K562 (cell line): Measurements from ENCODE around the gene MAB21L2. TPM values are rescaled to one million over a fixed set of nuclear protein-coding genes. Genes with fewer than 3 reads are reported as not detected.
A peak's percentile ranks its signal among the peaks of the same experiment; 100 is the strongest.

ENCODE experiments used
- ATAC-seq: fragments of 200-7000 bp; cut with Tn5 transposase; 3 replicates; pipeline ENCODE4 v1.9.1; 2020; ENCODE audit warnings: moderate library complexity
- BruUV-seq: library from RNA; stranded (reverse); fragments of 400-500 nt; replicated peaks from 2 replicates; lab custom pipeline; 2021; lab: Mats Ljungman, UMichigan
- CTCF ChIA-PET: fragments of 300-600 bp; formaldehyde crosslinking; extraction: SDS; loops from one replicate; lab custom pipeline; 2021; ENCODE audit warnings: low intra/inter-chr PET ratio; lab: Yijun Ruan, JAX
- POLR2A ChIA-PET: fragments of 300-600, 350-650 bp; sonication (Branson Sonifier 250); formaldehyde crosslinking; extraction: SDS; loops from one replicate; lab custom pipeline; 2021; ENCODE audit warnings: antibody characterized with exemption, inconsistent platforms; lab: Yijun Ruan, JAX
- DNase-seq, 4 experiments: peaks; one replicate each; pipeline versions ENCODE4 v3.0.0 to v3.0.0-alpha.2; 2011 to 2018; ENCODE audit warnings: low spot score in 3 of 4, mixed read lengths in 3 of 4; ENCODE audit errors: extremely low read depth in 1 of 4
- FAIRE-seq: peaks from 2 replicates; lab custom pipeline; 2011; peaks lifted over from hg19 to GRCh38; lab: Jason Lieb, UNC
- H2AFZ ChIP-seq: 2 replicates; pipeline ENCODE4 v1.6.0; 2011; ENCODE audit warnings: low read depth, low read length, control low read depth, inconsistent platforms
- H3K27ac ChIP-seq: fragments of 200-600 bp; 3 replicates; pipeline ENCODE4 v1.8.0; 2011; ENCODE audit warnings: low read depth, mild to moderate bottlenecking, control low read depth, inconsistent platforms, low read length, moderate library complexity, mixed read lengths; ENCODE audit errors: extremely low read depth
- H3K27me3 ChIP-seq, 2 experiments: fragments of 300-600 bp in 1 of 2; 2 replicates in 1 of 2; 3 replicates in 1 of 2; pipeline versions ENCODE4 v1.6.0 to v1.8.0; 2011; ENCODE audit warnings: inconsistent platforms in 2 of 2, low read length in 2 of 2, mild to moderate bottlenecking in 1 of 2, mixed read lengths in 1 of 2, moderate library complexity in 1 of 2; ENCODE audit not compliant: control insufficient read depth in 2 of 2, insufficient read depth in 2 of 2
- H3K36me3 ChIP-seq: fragments of 300-600 bp; 3 replicates; pipeline ENCODE4 v1.8.0; 2011; ENCODE audit warnings: mild to moderate bottlenecking, low read length, inconsistent platforms; ENCODE audit not compliant: control insufficient read depth, insufficient read depth
- H3K4me1 ChIP-seq, 2 experiments: fragments of 200-600 bp in 1 of 2; replicated peaks in 1 of 2; 2 replicates in 1 of 2; 3 replicates in 1 of 2; pipeline versions ENCODE4 v1.5.1 to v1.8.0; 2011; ENCODE audit warnings: inconsistent platforms in 2 of 2, low read length in 2 of 2, mild to moderate bottlenecking in 1 of 2, mixed read lengths in 1 of 2, moderate library complexity in 1 of 2; ENCODE audit not compliant: control insufficient read depth in 2 of 2, insufficient read depth in 2 of 2
- H3K4me2 ChIP-seq: 2 replicates; pipeline ENCODE4 v1.6.1; 2011; ENCODE audit warnings: low read length, control low read depth, inconsistent platforms, mixed read lengths; ENCODE audit not compliant: insufficient read depth
- H3K4me3 ChIP-seq: fragments of 200-600 bp; sonication (generic), shearing (Covaris generic); 2 replicates; pipeline ENCODE4 v1.5.1; 2016; ENCODE audit warnings: control low read depth, inconsistent platforms
- H3K79me2 ChIP-seq: fragments of 200-600 bp; 3 replicates; pipeline ENCODE4 v1.8.0; 2011; ENCODE audit warnings: low read length, inconsistent platforms; ENCODE audit not compliant: control insufficient read depth, insufficient read depth
- H3K9ac ChIP-seq, 2 experiments: 2 replicates each; pipeline versions ENCODE4 v1.6.0 to v1.6.1; 2011; ENCODE audit warnings: low read depth in 2 of 2, low read length in 2 of 2, control low read depth in 1 of 2, inconsistent platforms in 1 of 2, mild to moderate bottlenecking in 1 of 2, mixed read lengths in 1 of 2; ENCODE audit not compliant: insufficient read depth in 1 of 2
- H3K9me1 ChIP-seq: one replicate; pipeline ENCODE4 v1.6.0; 2011; ENCODE audit warnings: inconsistent platforms, mild to moderate bottlenecking, low read length, moderate library complexity; ENCODE audit not compliant: control insufficient read depth, insufficient read depth
- H3K9me3 ChIP-seq: replicated peaks from 2 replicates; pipeline ENCODE4 v1.5.1; 2011; ENCODE audit warnings: low read depth, low read length, inconsistent platforms; ENCODE audit not compliant: control insufficient read depth, insufficient read depth
- H4K20me1 ChIP-seq: replicated peaks from 2 replicates; pipeline ENCODE4 v1.6.1; 2011; ENCODE audit warnings: low read length, inconsistent platforms, mixed read lengths; ENCODE audit not compliant: control insufficient read depth, insufficient read depth
- CEBPB ChIP-seq: fragments of 450-650 bp; IDR thresholded peaks from 2 replicates; pipeline ENCODE4 v1.6.1; 2016; ENCODE audit warnings: missing genetic modification characterization, missing compliant biosample characterization
- CEBPG ChIP-seq, 3 experiments: fragments of 200-800 bp in 1 of 3; sonication (Bioruptor generic) in 1 of 3; sonication (generic) in 1 of 3; formaldehyde crosslinking in 1 of 3; IDR thresholded peaks in 2 of 3; conservative IDR thresholded peaks in 1 of 3; 2 replicates each; pipeline versions ENCODE4 v1.6.1 to v1.8.0; 2016 to 2022; ENCODE audit warnings: missing compliant biosample characterization in 2 of 3, missing genetic modification characterization in 2 of 3, mild to moderate bottlenecking in 1 of 3, missing genetic modification reagents in 1 of 3
- MCM7 ChIP-seq, 2 experiments: fragments of 450-650 bp; IDR thresholded peaks; 2 replicates each; pipeline ENCODE4 v1.6.1; 2016 to 2018
- MGA ChIP-seq: fragments of 450-650 bp; IDR thresholded peaks from 2 replicates; pipeline ENCODE4 v1.6.1; 2016; ENCODE audit warnings: mild to moderate bottlenecking, moderate library complexity
- NCOA6 ChIP-seq: fragments of 450-650 bp; IDR thresholded peaks from 2 replicates; pipeline ENCODE4 v1.6.1; 2017; ENCODE audit warnings: mild to moderate bottlenecking
- PRMT5 ChIP-seq: sonication (generic); formaldehyde crosslinking; IDR thresholded peaks from 2 replicates; pipeline ENCODE4 v1.5.0; 2020; ENCODE audit warnings: missing genetic modification reagents
- RNF219 ChIP-seq: fragments of 250-450 bp; sonication (Bioruptor Pico); IDR thresholded peaks from 2 replicates; pipeline ENCODE4 v1.5.0; 2022; ENCODE audit warnings: mild to moderate bottlenecking
- WGBS: fragments of 100-300 bp; shearing (Covaris generic); methylation state at CpG from one replicate; pipeline ENCODE4 v1.1.6; 2016; ENCODE audit warnings: low coverage, mixed read lengths; ENCODE audit not compliant: insufficient coverage; ENCODE audit errors: missing lambda C conversion rate; 5-methylcytosine and 5-hydroxymethylcytosine counted together
- in situ Hi-C: fragments of 300-500 bp; cut with MboI; formaldehyde crosslinking; loops from 4 replicates; pipeline ENCODE4 v1.15.0; 2018; ENCODE audit warnings: inconsistent platforms, mixed read lengths
- intact Hi-C: fragments of 100-400 bp; cut with micrococcal nuclease; formaldehyde crosslinking; loops from 2 replicates; pipeline ENCODE4 v1.14.2; 2022
- polyA plus RNA-seq, 8 experiments: library from polyadenylated mRNA; depleted of rRNA in 4 of 8; stranded (reverse) in 5 of 8; unstranded in 3 of 8; fragments of >200 nt; fragmentation: Nextera tagmentation in 2 of 8; fragmentation: Illumina TruSeq in 1 of 8; extraction: Ambion mirVana in 2 of 8; extraction: Trizol in 1 of 8; gene quantifications; 2 replicates each; pipeline versions ENCODE4 v1.2.1 to v1.2.3, GENCODE V29; 2011 to 2014; ENCODE audit warnings: inconsistent platforms in 1 of 8, missing spikeins in 1 of 8
- total RNA-seq, 7 experiments: library from RNA; depleted of rRNA in 6 of 7; stranded (reverse); fragments of >200 nt in 6 of 7; fragmentation: Illumina TruSeq in 2 of 7; extraction: Trizol in 2 of 7; gene quantifications; 2 replicates each; pipeline versions ENCODE4 v1.2.1 to v1.2.3, GENCODE V29; 2011 to 2021; ENCODE audit warnings: low replicate concordance in 1 of 7

MAB21L2 gene
- total and polyA plus RNA-seq, 9 of the 15 experiments (the other 6 are each of a cell fraction or from before 2014, with no cell fraction given) = not detected

- Histone ChIP-seq H3K27me3 (no peaks in the 10 kb centered on the region), H3K9me1 (no peaks in the 10 kb centered on the region), H3K4me1 (peaks cover 13 to 41% of the 10 kb centered on the region in 2 experiments; a peak in 4 of 5 replicates), H4K20me1 (no peaks in the 10 kb centered on the region), H3K9me3 (no peaks in the 10 kb centered on the region), H3K27ac (peak overlapping the region; percentile 71; the same call in 2 of the 3 replicates), H3K36me3 (no peaks in the 10 kb centered on the region), H3K4me3 (no peak overlapping the region), H3K79me2 (no peaks in the 10 kb centered on the region), H3K9ac (peak overlapping the region; percentile 46 to 55; a peak in 2 of 4 replicates), H2AFZ (no peak overlapping the region; the same call in 1 of the 2 replicates), H3K4me2 (no peak overlapping the region)
- 19% methylated on average over 3 of the region's 3 CpGs for WGBS
- no TSS peak for BruUV-seq
- ChIA-PET POLR2A (interaction anchor here (1.0 to 1.1 kb wide), 3 partner anchors 28 to 175 kb away, joined by 3 to 4 read pairs (median 3); no protein-coding TSS in a partner anchor), CTCF (no interaction called here)
- ATAC-seq = peak; percentile 65
- DNase-seq = no peak
- TF ChIP-seq CEBPG (CRISPR knock-in tag; IDR thresholded peaks at IDR 0.05) (no peak), CEBPG (tag; conservative IDR thresholded peaks at IDR 0.05 in 1 of 2, IDR thresholded peaks at IDR 0.05 in 1 of 2) (peak in 1 of 2 experiments; percentile 13; a peak in 1 of 4 replicates), NCOA6 (no peak), MCM7 (IDR thresholded peaks at IDR 0.05) (no peak), PRMT5 (no peak), CEBPB (tag) (0 out of 2 replicates have a peak, but pooled peaks have one; percentile 10), RNF219 (no peak), MGA (no peak)
- intact Hi-C loops (loop anchor here (2.0 to 5.0 kb wide), 2 partner anchors 31 to 224 kb away; no protein-coding TSS in a partner anchor), in situ Hi-C loops (no loop called here)
- no peak for FAIRE-seq
Measured at GRCh38 chr4:150541681-150542080, 40.3 kb upstream of the MAB21L2 start.
